H1 (cell line): ENCODE results near the gene HPX. TPM values are rescaled to one million over a fixed set of nuclear protein-coding genes. Genes with fewer than 3 reads are reported as not detected.

Source experiments
- ATF2 ChIP-seq: IDR thresholded peaks from 2 replicates; pipeline ENCODE4 v1.6.1; 2012; ENCODE audit warnings: low read length, inconsistent platforms
- CHD7 ChIP-seq: fragments of 300-600 bp; sonication (generic); IDR thresholded peaks from 2 replicates; pipeline ENCODE4 v1.7.1; 2012; ENCODE audit warnings: low read length, moderate library complexity, mild to moderate bottlenecking, inconsistent platforms; ENCODE audit not compliant: insufficient replicate concordance
- JUN ChIP-seq: IDR thresholded peaks from 2 replicates; pipeline ENCODE4 v1.6.1; 2011; ENCODE audit warnings: low read depth, mild to moderate bottlenecking, improper control_type of control experiment, low read length
- RXRA ChIP-seq: IDR thresholded peaks from 2 replicates; pipeline ENCODE4 v1.6.1; 2011; ENCODE audit warnings: low read depth, mild to moderate bottlenecking, low read length, moderate library complexity; ENCODE audit not compliant: insufficient read depth
- polyA plus RNA-seq, 7 experiments: library from polyadenylated mRNA; depleted of rRNA in 3 of 7; stranded (reverse) in 5 of 7; unstranded in 2 of 7; fragments of >200 nt in 5 of 7; fragments of 200-250 nt in 2 of 7; gene quantifications; 1 replicate in 5 of 7; 2 replicates in 1 of 7; 4 replicates in 1 of 7; pipeline versions ENCODE4 v1.2.1 to v1.2.3, GENCODE V29; 2011 to 2013; ENCODE audit warnings: missing spikeins in 2 of 7, mixed read lengths in 2 of 7
- total RNA-seq: library from RNA; stranded (reverse); fragmentation: NEBNext Ultra II Directional; extraction: Animal tissue kit (Norgen Biotek cat#: 25700); gene quantifications from 2 replicates; pipeline ENCODE4 v1.2.1, GENCODE V29; 2021

HPX gene
- total and polyA plus RNA-seq, 2 of the 8 experiments (the other 6 are each of a cell fraction or from before 2014, with no cell fraction given) = 0.80 to 0.97 TPM

GRCh38 chr11:6472934-6473333 lies 32.1 kb upstream of the HPX start (continued):
- TF ChIP-seq CHD7 = no peak
- no peak for TF ChIP-seq ATF2
- TF ChIP-seq JUN = no peak
- no peak for TF ChIP-seq RXRA
